Neuronal stem cell (in vitro differentiated cells): ENCODE data around the gene GABRB1.
"Not testable (repeated sequence)": the region's sequence is repeated elsewhere in the genome, so short reads cannot be mapped to it uniquely, and the experiment has no call there.

Experiments
- DNase-seq: peaks from one replicate; pipeline ENCODE4 v3.0.0-alpha.2; 2013; ENCODE audit warnings: low spot score
- H2AFZ ChIP-seq: one replicate; pipeline ENCODE4 v1.6.1; 2013; ENCODE audit warnings: mild to moderate bottlenecking, low read length, inconsistent platforms
- H2AK5ac ChIP-seq: 2 replicates; pipeline ENCODE4 v1.6.1; 2013; ENCODE audit warnings: low read depth, mild to moderate bottlenecking, inconsistent platforms, low read length, moderate library complexity, mixed read lengths
- H2BK120ac ChIP-seq: 2 replicates; pipeline ENCODE4 v1.6.1; 2013; ENCODE audit warnings: low read depth, mild to moderate bottlenecking, inconsistent platforms, low read length, moderate library complexity, mixed read lengths
- H2BK12ac ChIP-seq: one replicate; pipeline ENCODE4 v1.6.1; 2013; ENCODE audit warnings: low read length, inconsistent platforms
- H2BK15ac ChIP-seq: 2 replicates; pipeline ENCODE4 v1.6.1; 2013; ENCODE audit warnings: mild to moderate bottlenecking, low read length, inconsistent platforms, mixed read lengths
- H2BK5ac ChIP-seq: one replicate; pipeline ENCODE4 v1.6.1; 2013; ENCODE audit warnings: inconsistent platforms, mild to moderate bottlenecking, low read length, moderate library complexity
- H3K14ac ChIP-seq: one replicate; pipeline ENCODE4 v1.6.1; 2013; ENCODE audit warnings: low read length, inconsistent platforms
- H3K18ac ChIP-seq: 2 replicates; pipeline ENCODE4 v1.6.1; 2013; ENCODE audit warnings: low read length, inconsistent platforms
- H3K23ac ChIP-seq: 2 replicates; pipeline ENCODE4 v1.6.1; 2013; ENCODE audit warnings: low read depth, mild to moderate bottlenecking, mixed read lengths, low read length, inconsistent platforms; ENCODE audit not compliant: poor library complexity
- H3K27ac ChIP-seq: replicated peaks from 3 replicates; pipeline ENCODE4 v1.5.1; 2013; ENCODE audit warnings: low read length, inconsistent platforms
- H3K27me3 ChIP-seq, 3 experiments: 2 replicates each; pipeline ENCODE4 v1.6.1; 2013; ENCODE audit warnings: low read length in 3 of 3, mild to moderate bottlenecking in 2 of 3, inconsistent platforms in 1 of 3, low read depth in 1 of 3, mixed read lengths in 1 of 3, moderate library complexity in 1 of 3; ENCODE audit not compliant: control insufficient read depth in 3 of 3, insufficient read depth in 3 of 3
- H3K36me3 ChIP-seq, 2 donors: replicated peaks in 1 of 2; 2 replicates each; pipeline ENCODE4 v1.6.1; 2013; ENCODE audit warnings: low read length in 2 of 2; ENCODE audit not compliant: control insufficient read depth in 2 of 2, insufficient read depth in 2 of 2
- H3K4ac ChIP-seq: 2 replicates; pipeline ENCODE4 v1.6.1; 2013; ENCODE audit warnings: inconsistent platforms, mild to moderate bottlenecking, low read length, moderate library complexity
- H3K4me1 ChIP-seq, 2 donors: 1 replicate in 1 of 2; 2 replicates in 1 of 2; pipeline ENCODE4 v1.6.1; 2013; ENCODE audit warnings: low read length in 2 of 2, low read depth in 1 of 2; ENCODE audit not compliant: control insufficient read depth in 2 of 2, insufficient read depth in 1 of 2
- H3K4me2 ChIP-seq: one replicate; pipeline ENCODE4 v1.6.1; 2013; ENCODE audit warnings: mild to moderate bottlenecking, low read length, inconsistent platforms; ENCODE audit not compliant: insufficient read depth, poor library complexity, severe bottlenecking
- H3K4me3 ChIP-seq, 2 donors: 2 replicates each; pipeline ENCODE4 v1.5.1; 2013; ENCODE audit warnings: low read length in 2 of 2, mild to moderate bottlenecking in 2 of 2, inconsistent platforms in 1 of 2, moderate library complexity in 1 of 2
- H3K79me1 ChIP-seq: one replicate; pipeline ENCODE4 v1.6.1; 2013; ENCODE audit warnings: low read depth, mild to moderate bottlenecking, inconsistent platforms, low read length, moderate library complexity
- H3K9ac ChIP-seq: one replicate; pipeline ENCODE4 v1.6.1; 2013; ENCODE audit warnings: mild to moderate bottlenecking, low read depth, low read length, inconsistent platforms; ENCODE audit not compliant: poor library complexity
- H3K9me3 ChIP-seq, 2 donors: replicated peaks in 1 of 2; 2 replicates each; pipeline versions ENCODE3 to v1.6.1; 2013; ENCODE audit warnings: low read length in 2 of 2, mild to moderate bottlenecking in 2 of 2, inconsistent platforms in 1 of 2, low read depth in 1 of 2, mixed read lengths in 1 of 2, moderate library complexity in 1 of 2; ENCODE audit not compliant: control insufficient read depth in 2 of 2, insufficient read depth in 1 of 2
- H4K8ac ChIP-seq: one replicate; pipeline ENCODE4 v1.6.1; 2013; ENCODE audit warnings: low read depth, mild to moderate bottlenecking, inconsistent platforms, low read length, moderate library complexity
- H4K91ac ChIP-seq: one replicate; pipeline ENCODE4 v1.6.1; 2013; ENCODE audit warnings: low read length, low read depth, mild to moderate bottlenecking, inconsistent platforms; ENCODE audit not compliant: poor library complexity
- WGBS, 2 donors: extraction: QIAGEN DNeasy Blood & Tissue Kit; methylation state at CpG; one replicate each; pipeline ENCODE4 v1.1.7; 2013; ENCODE audit warnings: missing lambda C conversion rate in 2 of 2, mixed read lengths in 1 of 2; ENCODE audit not compliant: insufficient read length in 2 of 2, insufficient replicate concordance in 1 of 2; ENCODE audit errors: extremely low coverage in 2 of 2; 5-methylcytosine and 5-hydroxymethylcytosine counted together

GABRB1 gene

DNA sequence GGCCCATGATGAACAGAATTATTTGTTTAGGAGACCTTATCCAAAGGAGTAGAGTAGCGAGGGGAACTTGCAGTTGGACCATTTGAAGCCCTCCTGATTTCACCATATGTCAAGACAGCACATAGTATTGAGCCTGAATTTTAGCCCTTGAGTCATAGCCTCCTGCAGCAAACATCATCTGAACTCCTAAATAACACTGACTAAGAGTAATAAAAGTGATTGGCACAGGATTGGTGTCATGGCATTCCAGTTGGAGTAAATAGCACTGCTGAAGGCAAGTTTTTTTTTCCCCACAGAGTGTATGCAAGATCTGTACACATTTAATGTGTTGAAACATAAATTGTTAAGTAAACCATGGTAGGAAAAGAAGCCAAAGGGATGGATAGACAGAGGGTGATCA, 343.1 kb downstream of the GABRB1 start:
- Histone ChIP-seq H3K27ac (no peak overlapping the region), H3K4me3 (no peak overlapping the region), H3K4ac (no peak overlapping the region), H4K8ac (no peak overlapping the region), H2AK5ac (no peak overlapping the region), H3K27me3 (no peaks in the 10 kb centered on the region), H2BK15ac (no peak overlapping the region), H2BK120ac (no peak overlapping the region), H3K23ac (no peak overlapping the region), H3K14ac (no peak overlapping the region), H2BK5ac (no peak overlapping the region), H3K9ac (no peak overlapping the region), H3K4me2 (no peak overlapping the region), H4K91ac (no peak overlapping the region), H3K79me1 (no peaks in the 10 kb centered on the region), H3K9me3 (no peaks in the 10 kb centered on the region), H2AFZ (no peak overlapping the region), H3K36me3 (no peaks in the 10 kb centered on the region), H2BK12ac (no peak overlapping the region), H3K18ac (no peak overlapping the region), H3K4me1 (no peaks in the 10 kb centered on the region)
- no peak for DNase-seq
- no CpG with 5 or more reads among the region's 1 CpG for WGBS, 2 donors

DNA sequence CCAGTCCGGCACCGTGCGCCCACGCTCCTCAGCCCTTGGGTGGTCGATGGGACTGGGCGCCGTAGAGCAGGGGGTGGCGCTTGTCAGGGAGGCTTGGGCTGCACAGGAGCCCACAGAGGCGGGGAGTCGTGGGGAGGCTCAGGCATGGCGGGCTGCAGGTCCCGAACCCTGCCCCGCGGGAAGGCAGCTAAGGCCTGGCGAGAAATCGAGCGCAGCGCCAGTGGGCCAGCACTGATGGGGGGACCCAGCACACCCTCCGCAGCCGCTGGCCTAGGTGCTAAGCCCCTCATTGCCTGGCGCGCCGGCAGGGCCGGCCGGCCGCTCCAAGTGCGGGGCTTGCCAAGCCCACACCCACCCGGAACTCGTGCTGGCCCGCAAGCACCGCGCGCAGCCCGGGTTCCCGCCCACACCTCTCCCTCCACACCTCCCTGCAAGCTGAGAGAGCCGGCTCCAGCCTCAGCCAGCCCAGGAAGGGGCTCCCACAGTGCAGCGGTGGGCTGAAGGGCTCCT, 346.7 kb downstream of the GABRB1 start:
- no CpG with 5 or more reads among the region's 37 CpGs for WGBS, 2 donors

DNA sequence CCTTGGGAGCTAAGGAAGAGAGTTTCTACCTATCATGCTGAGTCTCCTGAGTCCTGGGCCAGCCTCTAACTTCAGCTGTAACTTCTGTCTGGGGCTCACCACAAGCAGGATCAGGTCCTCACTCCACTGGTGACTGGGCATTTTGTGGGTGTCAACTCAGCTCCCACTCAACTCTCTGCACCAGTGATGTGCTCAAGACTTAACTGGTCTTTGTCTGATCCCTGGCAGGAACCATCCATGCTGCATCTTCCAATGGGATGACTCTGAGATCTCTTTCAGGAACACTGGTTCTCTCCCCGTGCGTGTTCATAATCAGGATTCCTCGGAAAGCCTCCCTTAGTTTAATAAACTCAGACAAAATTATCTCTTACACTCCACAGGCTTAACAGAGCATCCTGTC, 349.8 kb downstream of the GABRB1 start:
- H3K18ac ChIP-seq = no peak overlapping the region
- H4K8ac ChIP-seq = no peak overlapping the region
- no peak overlapping the region for H2BK120ac ChIP-seq
- H2BK12ac ChIP-seq = no peak overlapping the region
- no peak overlapping the region for H2AFZ ChIP-seq
- no peaks in the 10 kb centered on the region for H3K36me3 ChIP-seq
- H3K4me3 ChIP-seq = no peak overlapping the region
- H2BK5ac ChIP-seq = no peak overlapping the region
- no peaks in the 10 kb centered on the region for H3K9me3 ChIP-seq
- H3K79me1 ChIP-seq = no peaks in the 10 kb centered on the region
- no peak overlapping the region for H3K4ac ChIP-seq
- H3K14ac ChIP-seq = no peak overlapping the region
- no peak overlapping the region for H3K4me2 ChIP-seq
- H3K27ac ChIP-seq = no peak overlapping the region
- no CpG with 5 or more reads among the region's 3 CpGs for WGBS, 2 donors
- H3K27me3 ChIP-seq = peaks cover 0 to 3% (median 0%) of the 10 kb centered on the region in 3 experiments
- no peak overlapping the region for H2AK5ac ChIP-seq
- H3K4me1 ChIP-seq = no peaks in the 10 kb centered on the region
- no peak overlapping the region for H4K91ac ChIP-seq
- no peak overlapping the region for H3K9ac ChIP-seq
- no peak for DNase-seq
- H2BK15ac ChIP-seq = no peak overlapping the region
- H3K23ac ChIP-seq = no peak overlapping the region

More for the DNA sequence above, 346.7 kb downstream of the GABRB1 start:
- not testable (repeated sequence) for H4K91ac ChIP-seq, H3K36me3 ChIP-seq, H4K8ac ChIP-seq, H3K4me1 ChIP-seq, H3K4me2 ChIP-seq, H3K27ac ChIP-seq, H3K14ac ChIP-seq, H3K27me3 ChIP-seq, H2AK5ac ChIP-seq, H3K9ac ChIP-seq, H3K4ac ChIP-seq, H2BK120ac ChIP-seq, H3K9me3 ChIP-seq, DNase-seq, H2BK5ac ChIP-seq, H2BK12ac ChIP-seq, H3K23ac ChIP-seq, H3K18ac ChIP-seq, H2BK15ac ChIP-seq, H2AFZ ChIP-seq, H3K79me1 ChIP-seq, H3K4me3 ChIP-seq

DNA sequence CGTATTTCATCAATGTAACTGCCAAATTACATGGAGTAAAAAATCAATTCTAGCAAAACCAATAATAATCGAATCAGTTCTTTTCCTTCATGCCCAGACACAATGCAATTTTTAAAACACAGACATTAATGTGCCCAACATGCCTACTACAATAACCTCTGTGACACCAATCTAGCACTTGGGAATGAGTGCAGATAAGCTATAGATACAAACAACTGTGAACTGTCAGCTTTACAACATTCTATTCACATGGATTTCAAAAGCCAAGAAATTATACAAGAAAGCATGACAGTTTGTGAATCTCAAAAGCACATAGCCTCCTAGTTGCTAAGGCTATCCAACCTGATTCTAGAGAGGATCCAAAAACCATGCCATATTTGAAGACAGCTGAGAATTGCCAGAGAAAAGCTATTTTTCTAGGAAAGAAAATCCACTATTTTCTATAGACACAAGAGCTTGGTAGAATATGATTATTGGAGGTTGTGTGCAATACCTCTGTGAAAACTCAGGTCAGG, 351.5 kb downstream of the GABRB1 start:
- Histone ChIP-seq H2AFZ (no peak overlapping the region), H3K27ac (no peak overlapping the region), H3K4me3 (no peak overlapping the region), H3K27me3 (peaks cover 0 to 3% (median 0%) of the 10 kb centered on the region in 3 experiments), H3K36me3 (no peaks in the 10 kb centered on the region), H3K4me2 (no peak overlapping the region), H3K23ac (no peak overlapping the region), H2AK5ac (no peak overlapping the region), H2BK12ac (no peak overlapping the region), H2BK120ac (no peak overlapping the region), H4K91ac (no peak overlapping the region), H3K9me3 (no peaks in the 10 kb centered on the region), H3K9ac (no peak overlapping the region), H3K4me1 (no peaks in the 10 kb centered on the region), H4K8ac (no peak overlapping the region), H3K4ac (no peak overlapping the region), H3K18ac (no peak overlapping the region), H2BK15ac (no peak overlapping the region), H3K79me1 (no peaks in the 10 kb centered on the region), H2BK5ac (no peak overlapping the region), H3K14ac (no peak overlapping the region)
- no peak for DNase-seq
- no CpG with 5 or more reads among the region's 2 CpGs for WGBS, 2 donors
